ENCODE results near the gene HAGHL. TPM values are rescaled to one million over a fixed set of nuclear protein-coding genes. Genes with fewer than 3 reads are reported as not detected.
"Not testable (repeated sequence)": the region's sequence is repeated elsewhere in the genome, so short reads cannot be mapped to it uniquely, and the experiment has no call there.

Gene HAGHL
- total RNA-seq, 2 donors from 2014 or later: 12.0 to 15.8 TPM

DNA sequence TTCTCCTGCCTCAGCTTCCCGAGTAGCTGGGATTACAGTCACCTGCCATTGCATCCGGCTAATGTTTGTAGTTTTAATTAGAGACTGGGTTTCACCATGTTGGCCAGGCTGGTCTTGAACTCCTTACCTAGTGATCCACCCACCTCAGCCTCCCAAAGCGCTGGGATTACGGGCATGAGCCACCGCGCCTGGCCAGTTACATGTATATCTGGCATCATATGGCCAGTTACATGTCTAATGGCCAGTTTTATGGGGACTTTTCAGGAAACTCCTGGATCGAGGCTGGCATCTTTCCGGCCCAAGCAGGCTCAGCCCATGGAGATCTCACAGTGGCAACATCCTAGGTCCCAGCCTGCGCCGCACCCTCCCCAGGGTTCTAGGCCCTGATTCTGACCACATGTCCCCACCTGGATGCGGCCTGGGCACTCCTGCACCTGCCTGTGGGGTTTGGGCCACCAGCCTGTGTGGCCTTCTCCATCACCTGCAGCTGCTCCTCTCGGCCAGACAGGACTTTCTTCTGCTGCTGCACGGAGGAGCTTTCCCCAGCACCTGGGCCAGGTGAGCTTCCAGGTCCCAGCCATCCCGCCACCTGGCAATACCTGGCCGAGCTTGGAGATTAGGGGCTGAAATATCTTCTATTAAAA, 15.2 kb downstream of the HAGHL start:
- intact Hi-C loops (cut with DNase I): no loop called here
- DNase-seq (no peak), ATAC-seq (no peak)

DNA sequence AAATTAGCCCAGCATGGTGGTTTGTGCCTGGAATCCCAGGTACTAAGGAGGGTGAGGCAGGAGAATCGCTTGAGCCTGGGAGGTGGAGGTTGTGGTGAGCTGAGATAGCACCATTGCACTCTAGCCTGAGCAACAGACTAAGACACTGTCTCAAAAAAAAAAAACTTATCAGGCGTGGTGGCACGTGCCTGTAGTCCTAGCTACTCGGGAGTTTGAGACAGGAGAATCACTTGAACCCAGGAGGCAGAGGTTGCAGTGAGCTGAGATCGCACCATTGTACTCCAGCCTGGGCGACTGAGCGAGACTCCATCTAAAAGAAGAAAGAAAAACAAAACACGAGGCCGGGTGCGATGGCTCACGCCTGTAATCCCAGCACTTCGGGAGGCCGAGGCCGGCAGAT, 16.0 kb downstream of the HAGHL start:
- DNase-seq; intact Hi-C loops (cut with DNase I); ATAC-seq: not testable (repeated sequence)

DNA sequence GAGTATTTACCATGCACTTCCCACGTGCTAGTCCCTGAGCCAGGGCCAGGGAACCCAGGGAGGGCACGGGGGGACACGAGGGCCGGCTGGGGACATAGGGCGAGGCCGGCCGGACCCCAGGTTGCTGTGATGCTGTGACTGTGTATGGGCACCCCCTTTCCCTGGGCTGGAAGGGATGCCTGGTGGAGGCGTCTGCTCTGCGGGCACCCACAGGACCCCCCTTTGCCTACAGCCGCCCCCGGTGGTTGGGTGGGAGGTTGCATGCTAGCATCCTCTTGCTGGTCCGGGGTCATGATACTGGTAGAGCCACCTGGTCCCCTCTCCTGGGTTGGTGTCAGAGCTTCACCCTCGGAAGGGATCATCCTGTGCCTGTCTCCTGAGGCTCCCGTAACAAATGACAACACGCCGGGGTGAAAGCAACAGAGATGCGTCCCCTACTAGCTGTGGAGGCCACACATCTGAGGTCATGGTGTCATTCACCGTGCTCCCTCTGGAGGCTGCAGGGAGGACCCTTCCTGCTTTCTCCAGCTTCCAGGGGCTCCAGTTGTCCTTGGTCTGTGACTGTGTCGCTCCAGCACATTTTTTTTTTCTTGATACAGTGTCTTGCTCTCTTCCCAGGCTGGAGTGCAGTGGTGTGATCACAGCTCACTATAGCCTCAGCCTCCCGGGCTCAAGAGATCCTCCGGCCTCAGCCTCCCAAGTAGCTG, 17.0 kb downstream of the HAGHL start:
- intact Hi-C loops (cut with DNase I): no loop called here
- DNase-seq: no peak
- no peak for ATAC-seq

DNA sequence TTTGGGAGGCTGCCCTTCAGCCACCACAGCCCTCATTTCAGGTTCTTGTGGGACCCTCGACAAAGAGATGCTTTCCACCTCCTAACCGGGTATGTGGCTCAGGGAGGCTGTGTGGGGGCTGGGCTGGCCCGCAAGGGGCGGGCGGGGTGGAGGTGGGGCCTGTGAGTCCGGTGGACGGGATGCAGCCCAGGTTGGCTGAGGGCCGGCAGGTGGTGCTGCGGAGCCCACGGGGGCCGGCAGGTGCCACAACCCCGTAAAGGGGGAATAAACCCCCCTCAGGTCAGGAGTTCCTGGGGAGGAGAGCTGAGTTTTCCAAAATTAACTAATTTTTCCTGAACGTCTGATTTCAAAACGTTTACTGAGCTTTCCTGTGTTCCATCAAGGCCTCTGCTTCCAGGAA, 18.8 kb downstream of the HAGHL start:
- ATAC-seq (peak in 1 of 2 donors; percentile 32), DNase-seq (no peak)
- intact Hi-C loops (cut with DNase I): no loop called here

DNA sequence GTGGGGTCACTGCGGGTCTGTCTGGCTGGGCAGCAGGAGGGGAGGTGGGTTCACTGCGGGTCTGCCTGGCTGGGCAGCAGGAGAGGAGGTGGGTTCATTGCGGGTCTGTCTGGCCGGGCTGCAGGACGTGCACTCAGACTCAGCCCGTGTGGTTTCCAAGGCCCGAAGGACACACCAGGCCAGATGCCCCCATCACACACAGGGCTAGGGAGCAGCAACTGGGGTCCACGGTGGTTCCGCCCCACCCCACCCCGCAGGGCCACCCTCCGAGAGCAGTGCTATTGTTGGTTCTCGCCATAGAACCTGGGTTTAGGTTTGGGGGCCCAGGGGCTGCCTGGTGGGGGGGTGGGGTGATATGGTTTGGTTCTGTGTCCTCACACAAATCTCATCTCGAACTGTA, 19.7 kb downstream of the HAGHL start:
- ATAC-seq (no peak), DNase-seq (no peak)
- intact Hi-C loops (cut with DNase I): no loop called here

DNA sequence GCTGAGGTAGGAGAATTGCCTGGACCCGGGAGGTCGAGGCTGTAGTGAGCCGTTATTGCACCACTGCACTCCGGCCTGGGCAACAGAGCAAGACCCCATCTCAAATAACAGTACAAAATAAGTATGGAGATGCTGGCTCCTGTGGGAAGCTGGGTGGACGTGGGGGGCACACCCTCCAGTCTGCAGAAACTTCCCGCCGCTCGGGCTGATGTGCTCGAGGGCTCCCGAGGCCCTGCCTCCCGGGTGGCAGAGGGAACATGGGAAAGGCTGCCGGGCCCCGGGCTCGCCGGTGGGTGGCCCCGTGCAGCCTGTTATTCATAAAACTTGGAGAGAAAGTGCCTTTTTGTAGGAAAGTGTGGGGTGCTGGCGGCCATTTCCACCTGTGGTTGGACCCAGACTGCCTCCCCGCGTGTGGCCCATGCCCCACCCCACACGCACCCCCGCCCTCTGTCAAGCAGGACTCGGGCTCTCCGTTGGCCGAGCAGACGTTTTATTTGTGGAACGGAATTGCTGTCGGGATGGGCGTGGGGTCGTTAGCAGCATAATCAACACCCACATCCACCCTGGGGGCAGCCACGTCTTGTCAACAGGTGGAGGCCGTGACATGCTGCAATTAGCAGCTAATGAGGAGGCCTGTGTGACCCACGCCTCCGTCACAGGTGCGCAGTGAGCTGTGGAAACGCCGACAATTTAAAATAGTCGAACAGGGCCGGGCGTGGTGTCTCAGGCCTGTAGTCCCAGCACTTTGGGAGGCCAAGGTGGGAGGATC, 21.3 kb downstream of the HAGHL start:
- DNase-seq: no peak
- ATAC-seq: no peak
- intact Hi-C loops (cut with DNase I): no loop called here

DNA sequence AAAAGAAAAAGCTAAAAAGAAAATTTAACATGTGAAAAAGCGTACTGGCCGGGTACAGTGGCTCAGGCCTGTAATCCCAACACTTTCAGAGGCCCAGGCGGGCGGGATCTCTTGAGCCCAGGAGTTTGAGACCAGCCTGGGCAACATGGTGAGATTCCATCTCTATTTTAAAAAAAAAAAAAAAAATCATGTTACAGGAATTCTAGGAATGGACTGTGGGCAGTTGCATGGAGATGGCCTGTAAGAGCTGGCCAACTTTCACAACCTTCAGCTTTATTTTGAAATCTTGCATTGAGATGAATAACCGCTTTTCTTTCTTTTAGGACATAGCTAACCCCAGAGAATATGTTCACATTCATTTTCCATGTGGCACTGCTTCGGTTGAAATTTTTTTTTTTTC, 22.1 kb downstream of the HAGHL start:
- intact Hi-C loops (cut with DNase I): no loop called here
- ATAC-seq: peak; percentile 39 to 70
- no peak for DNase-seq

DNA sequence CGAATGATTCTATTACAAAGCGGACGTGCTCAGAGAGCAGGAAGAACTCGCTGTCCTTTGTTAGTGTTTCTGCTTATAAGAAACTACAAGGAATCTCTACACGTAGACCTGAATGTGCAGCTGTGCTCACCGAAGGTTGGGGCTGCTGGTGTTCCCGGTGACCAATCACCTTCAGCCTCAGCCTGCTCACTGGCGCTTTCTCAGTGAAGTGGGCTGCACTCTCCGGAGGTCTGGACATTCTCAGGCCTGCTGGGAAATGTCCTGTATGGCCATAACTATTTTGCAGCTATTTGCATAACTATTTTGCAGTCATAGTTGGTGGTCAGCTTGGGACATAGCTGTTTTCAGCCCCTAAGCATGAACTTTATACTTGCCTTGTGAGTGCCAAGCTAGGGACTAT, 23.6 kb downstream of the HAGHL start:
- DNase-seq: no peak
- no peak for ATAC-seq
- intact Hi-C loops (cut with DNase I): no loop called here

DNA sequence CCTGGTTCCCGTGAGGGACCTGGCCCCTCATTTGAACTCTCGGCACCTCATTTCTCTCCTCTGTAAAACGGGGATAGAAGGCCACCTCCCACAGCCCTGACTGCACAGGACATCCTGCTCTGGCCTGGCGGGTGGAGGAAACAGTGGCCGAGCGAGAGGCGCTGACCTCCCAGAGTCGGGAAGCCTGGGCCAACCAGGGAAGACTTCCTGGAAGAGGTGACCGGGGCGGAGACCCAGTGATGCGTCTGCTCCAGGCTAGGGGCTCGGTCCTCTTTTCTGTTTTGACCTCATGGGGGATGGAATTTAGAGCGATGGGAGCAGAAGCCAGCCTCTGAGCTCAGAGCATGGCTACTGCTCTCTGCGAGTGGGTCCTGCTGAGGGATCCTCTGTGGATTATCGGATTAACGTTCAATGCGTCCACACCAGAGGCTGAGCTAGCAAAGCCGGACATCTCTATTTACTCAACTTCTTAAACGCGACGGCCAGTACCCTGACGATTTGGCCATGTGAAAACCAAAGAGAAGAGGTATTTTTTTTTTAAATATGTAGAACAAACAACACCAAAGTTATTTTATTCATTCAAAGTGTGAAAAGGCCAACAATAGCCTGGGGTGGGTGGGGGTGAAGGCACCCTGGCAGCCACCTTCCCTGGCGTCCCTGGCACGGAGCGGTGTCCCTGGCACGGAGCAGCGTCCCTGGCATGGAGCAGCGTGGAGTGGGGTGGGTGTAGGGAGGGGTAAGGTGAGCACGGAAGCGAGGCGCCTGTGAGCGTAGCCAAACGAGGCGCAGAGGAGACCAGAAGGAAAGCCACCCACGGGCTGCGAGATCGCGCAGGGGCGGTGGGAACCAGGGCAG, 24.5 kb downstream of the HAGHL start:
- ATAC-seq (peak; percentile 57 to 87), DNase-seq (no peak)
- intact Hi-C loops (cut with DNase I): no loop called here

DNA sequence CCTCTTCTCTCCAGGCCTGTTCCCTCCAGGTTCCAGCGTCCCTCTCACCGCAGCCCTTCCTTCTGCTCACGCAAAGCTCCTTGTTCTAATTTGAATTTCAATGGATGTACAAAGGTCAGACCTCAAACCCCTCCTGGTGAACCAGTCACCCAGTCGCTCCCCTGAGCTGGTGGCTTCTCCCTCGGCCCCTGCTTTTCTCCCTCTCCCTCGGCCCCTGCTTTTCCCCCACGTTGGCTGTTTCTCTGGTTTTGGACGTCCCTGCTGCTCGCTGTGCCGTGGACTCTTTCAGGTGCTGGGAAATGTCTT, 25.1 kb downstream of the HAGHL start:
- no peak for ATAC-seq
- intact Hi-C loops (cut with DNase I): no loop called here
- DNase-seq: no peak

DNA sequence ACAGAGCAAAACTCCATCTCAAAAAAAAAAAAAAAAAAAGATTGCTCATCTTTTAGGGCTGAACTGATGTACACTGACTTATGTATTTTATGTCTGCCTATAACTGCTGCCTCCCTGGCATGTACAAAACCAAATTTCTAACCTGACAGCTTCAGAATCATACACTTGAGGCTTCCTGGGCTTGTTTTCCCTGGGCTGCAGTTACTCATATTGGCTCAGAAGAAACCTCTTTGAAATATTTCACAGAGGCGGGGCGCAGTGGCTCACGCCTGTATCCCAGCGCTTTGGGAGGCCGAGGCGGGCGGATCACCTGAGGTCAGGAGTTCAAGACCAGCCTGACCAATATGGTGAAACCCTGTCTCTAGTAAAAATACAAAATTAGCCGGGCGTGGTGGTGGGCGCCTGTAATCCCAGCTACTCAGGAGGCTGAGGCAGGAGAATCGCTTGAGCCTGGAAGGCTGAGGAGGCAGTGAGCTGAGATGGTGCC, 27.3 kb downstream of the HAGHL start:
- intact Hi-C loops (cut with DNase I); ATAC-seq: not testable (repeated sequence)

DNA sequence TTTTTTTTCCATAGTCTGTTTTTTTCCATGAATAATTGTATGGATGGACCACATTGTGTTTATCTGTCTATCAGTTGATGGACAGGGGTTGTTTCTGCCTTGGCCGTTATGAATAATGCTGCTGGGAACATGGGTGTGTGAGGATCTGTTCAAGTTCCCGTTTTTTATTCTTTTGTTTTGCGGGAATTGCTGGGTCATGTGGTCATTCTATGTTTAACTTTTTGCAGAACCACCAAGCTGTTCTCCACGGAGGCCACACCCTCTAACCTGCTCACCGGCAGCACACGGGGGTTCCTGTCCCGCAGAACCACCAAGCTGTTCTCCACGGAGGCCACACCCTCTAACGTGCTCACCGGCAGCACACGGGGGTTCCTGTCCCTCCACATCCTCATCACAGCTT, 27.8 kb downstream of the HAGHL start:
- intact Hi-C loops (cut with DNase I): no loop called here
- DNase-seq (no peak), ATAC-seq (peak in 1 of 2 donors; percentile 31)

More for the DNA sequence above, 27.3 kb downstream of the HAGHL start:
- DNase-seq: not testable (repeated sequence)

DNA sequence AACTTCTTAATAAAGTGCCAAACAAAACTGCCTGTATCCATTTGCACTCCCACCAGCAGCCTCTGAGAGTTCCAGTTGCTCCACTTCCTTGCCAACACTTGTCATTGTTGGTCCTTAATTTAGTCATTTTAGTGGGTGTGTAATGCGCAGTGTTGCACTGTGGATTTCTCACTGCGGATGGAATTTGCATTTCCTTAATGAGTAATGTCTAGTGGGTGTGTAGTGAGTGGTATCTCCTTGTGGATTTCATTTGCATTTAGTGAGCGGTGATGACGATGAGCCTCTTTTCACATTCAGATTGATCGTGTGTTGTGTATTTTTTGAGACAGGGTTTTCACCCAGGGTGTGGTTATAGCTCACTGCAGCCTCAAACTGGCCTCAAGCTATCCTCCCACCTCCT, 29.5 kb downstream of the HAGHL start:
- ATAC-seq: no peak
- intact Hi-C loops (cut with DNase I): no loop called here
- DNase-seq: no peak

DNA sequence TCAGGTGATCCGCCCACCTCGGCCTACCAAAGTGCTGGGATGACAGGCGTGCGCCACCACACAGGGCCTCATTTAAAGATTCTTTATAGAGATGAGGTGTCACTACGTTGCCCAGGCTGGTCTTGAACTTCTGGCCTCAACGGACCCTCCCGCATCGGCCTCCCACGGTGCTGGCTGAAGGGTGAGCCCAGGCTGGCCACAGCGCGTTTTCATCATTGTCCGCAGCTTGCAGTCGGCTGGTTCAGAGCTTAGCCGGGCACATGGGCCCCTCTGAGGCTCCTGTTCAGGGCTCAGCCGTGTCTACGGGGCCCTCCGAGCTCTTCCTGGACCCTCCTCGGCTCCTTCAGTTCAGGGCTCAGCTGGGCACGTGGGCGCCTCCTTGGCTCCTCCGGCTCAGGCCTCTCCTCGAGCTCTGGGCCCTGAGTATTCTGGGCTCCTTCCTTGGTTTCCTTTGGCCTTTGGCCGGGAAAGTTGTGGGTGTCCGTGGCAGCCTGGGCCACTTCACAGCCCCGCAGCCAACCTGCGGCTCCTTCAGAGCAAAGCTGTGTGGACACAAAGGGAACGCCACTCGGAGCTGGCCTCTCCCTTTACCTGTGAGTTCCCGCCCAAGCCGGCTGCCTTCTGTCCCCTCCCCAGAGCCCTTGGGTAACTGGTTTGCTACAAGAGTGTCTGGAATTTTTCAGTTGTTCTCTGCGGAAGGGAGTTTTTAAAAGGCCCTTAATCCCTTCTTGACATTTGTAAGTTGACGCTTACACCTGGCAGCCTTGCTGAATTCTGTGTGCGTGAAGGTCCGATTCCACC, 32.4 kb downstream of the HAGHL start:
- no peak for ATAC-seq
- intact Hi-C loops (cut with DNase I): no loop called here
- DNase-seq: no peak

DNA sequence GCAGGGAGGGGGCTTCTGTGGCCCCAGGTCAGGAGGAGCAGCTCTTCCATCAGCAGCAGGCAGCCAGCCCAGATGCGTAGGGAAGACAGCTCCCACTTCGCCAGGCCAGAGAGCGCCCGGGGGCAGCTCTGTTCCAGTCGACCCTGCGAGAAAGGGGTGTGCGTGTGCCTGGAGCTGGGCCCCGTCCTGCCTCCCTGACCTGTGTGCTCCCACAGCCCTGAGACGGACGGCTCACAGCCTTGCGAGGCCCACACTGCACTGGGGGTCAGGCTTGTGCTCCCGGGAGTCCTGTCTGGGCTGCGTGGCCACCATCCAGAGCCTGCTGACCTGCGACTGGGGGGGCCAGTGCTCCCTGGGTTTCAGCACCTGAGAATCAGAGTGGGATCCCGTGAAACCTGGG, 33.2 kb downstream of the HAGHL start:
- DNase-seq (no peak), ATAC-seq (peak; percentile 28 to 64)
- intact Hi-C loops (cut with DNase I): no loop called here

DNA sequence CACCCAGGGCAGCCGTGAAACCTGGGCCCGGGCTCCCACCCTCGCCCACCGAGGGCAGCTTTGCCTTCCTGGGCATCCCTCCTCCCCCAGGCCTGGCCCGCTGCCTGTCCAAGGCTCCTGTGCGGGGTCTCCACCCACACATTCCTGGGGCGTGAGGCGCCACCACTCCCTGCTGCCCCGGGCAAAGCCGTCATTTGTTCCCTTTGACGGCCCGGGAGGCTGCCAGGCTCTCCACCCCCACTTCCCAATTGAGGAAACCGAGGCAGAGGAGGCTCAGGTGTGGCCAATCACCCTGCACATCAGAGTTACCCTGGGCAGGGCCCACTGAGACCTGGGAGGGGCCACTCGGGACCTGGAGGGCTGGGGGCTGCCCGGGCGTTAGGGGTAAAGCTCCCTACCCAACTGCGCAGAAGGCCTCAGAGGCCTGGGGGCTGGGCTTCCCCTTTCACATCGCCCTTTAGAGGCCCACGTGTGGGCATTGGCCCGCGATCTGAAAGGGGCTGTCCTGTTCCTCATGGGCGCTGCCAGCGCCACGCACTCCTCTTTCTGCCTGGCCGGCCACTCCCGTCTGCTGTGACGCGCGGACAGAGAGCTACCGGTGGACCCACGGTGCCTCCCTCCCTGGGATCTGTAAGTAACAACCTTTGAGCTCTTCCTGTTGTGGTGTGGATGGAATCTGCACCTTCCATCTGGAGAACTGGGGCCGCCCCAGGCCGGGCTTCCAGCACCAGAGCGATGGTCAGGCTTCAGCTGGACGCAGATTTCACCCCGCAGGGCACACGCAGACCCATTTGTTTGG, 33.8 kb downstream of the HAGHL start, which contains the start of gene MSLN:
Gene MSLN (plus strand): TSS at position 190 of the 799 bp plus-strand sequence. CDS start 1,947 bp downstream, outside the sequence.
- peak; percentile 49 to 86 for ATAC-seq
- intact Hi-C loops (cut with DNase I): no loop called here
- peak; percentile 46 for DNase-seq

DNA sequence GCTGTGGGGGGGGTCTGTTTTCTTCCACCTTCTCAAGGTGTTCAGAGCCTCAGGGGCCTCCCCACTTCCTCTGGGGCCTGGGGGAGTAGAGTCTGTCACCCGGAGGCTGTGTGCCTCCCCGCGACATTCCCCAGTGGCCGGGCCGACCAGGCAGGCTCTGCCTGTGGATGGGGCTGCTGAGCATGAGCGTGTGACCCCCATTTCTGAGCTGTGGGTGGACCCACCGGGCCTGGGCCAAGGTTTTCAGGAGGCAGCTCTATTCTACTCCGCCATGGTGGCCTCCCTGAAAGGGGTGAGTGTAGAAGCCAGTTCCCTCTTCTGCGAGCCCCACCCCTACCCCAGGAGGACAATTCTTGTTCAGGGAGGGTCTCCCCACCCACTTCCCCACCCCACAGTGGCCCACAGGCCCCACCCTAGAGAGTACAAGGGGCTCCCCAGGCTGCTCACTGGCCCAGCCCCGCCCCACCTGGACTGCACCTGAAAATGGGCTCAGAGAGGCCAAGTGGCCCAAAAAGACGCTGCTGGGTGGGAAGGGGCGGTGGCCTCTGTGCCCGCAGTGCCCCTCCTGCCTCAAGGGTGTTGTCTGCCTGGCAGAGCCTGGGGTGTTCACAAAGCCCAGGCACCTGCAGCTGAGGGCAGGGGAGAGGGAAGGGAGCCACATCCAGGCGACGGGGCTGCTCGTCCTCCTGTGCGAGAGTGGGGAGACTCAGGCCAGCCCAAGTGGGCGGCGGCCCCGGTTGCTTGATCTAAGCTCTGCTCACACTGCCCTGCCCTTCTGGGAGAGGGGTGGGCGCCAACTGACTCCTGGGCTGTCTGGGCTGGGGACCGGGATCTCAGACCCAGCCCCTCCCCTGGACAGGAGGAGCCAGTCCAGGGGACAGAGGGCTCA, 35.0 kb downstream of the HAGHL start:
- ATAC-seq (no peak), DNase-seq (no peak)
- intact Hi-C loops (cut with DNase I): no loop called here
